Measurements from ENCODE around the gene ALCAM. TPM values are rescaled to one million over a fixed set of nuclear protein-coding genes. Genes with fewer than 3 reads are reported as not detected.

ALCAM gene
- total RNA-seq, 2 donors from 2014 or later, result 32.2 to 91.2 TPM

DNA sequence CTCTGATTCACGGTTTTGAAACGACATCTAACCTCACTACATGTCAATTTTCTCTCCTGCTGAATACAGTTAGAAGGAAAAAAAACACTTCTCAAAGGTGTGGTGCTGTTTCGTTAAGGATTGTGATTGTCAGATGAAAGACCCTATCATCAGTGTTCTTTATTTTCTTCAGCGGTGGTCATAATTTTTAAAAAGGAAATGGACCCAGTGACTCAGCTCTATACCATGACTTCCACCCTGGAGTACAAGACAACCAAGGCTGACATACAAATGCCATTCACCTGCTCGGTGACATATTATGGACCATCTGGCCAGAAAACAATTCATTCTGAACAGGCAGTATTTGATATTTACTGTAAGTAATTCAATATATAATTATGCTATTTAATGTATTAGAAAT is 167.8 kb downstream of the ALCAM start:
- H3K9me3 ChIP-seq, result no peaks in the 10 kb centered on the region
- no peak for DNase-seq (ENCODE audit: low spot score)
- intact Hi-C loops (cut with DNase I), result no loop called here
- no peak overlapping the region for H3K27ac ChIP-seq
- no peak overlapping the region for H3K4me3 ChIP-seq
- H3K4me1 ChIP-seq (replicated peaks), result no peaks in the 10 kb centered on the region
- WGBS, result 97% methylated on average over 5 of the region's 5 CpGs
- H3K36me3 ChIP-seq, result no peaks in the 10 kb centered on the region
- TF ChIP-seq POLR2A (IDR thresholded peaks at IDR 0.05) (no peak), CTCF (IDR thresholded peaks at IDR 0.05) (no peak), POLR2AphosphoS5 (IDR thresholded peaks at IDR 0.05) (no peak)
- no peaks in the 10 kb centered on the region for H3K27me3 ChIP-seq (replicated peaks; ENCODE audit: insufficient read depth)

- H3K4me1 ChIP-seq (replicated peaks), result no peaks in the 10 kb centered on the region
- no peak overlapping the region for H3K4me3 ChIP-seq
- DNase-seq (ENCODE audit: low spot score), result no peak
- H3K9me3 ChIP-seq, result no peaks in the 10 kb centered on the region
- intact Hi-C loops (cut with DNase I), result no loop called here
- H3K27ac ChIP-seq, result no peak overlapping the region
- no peak for TF ChIP-seq POLR2AphosphoS5 (IDR thresholded peaks at IDR 0.05)
- TF ChIP-seq CTCF (IDR thresholded peaks at IDR 0.05), result no peak
- TF ChIP-seq POLR2A (IDR thresholded peaks at IDR 0.05), result no peak
- no peaks in the 10 kb centered on the region for H3K27me3 ChIP-seq (replicated peaks; ENCODE audit: insufficient read depth)
- H3K36me3 ChIP-seq, result no peaks in the 10 kb centered on the region
- WGBS, result 91% methylated on average over 1 of the region's 1 CpG
These were observed 170.8 kb downstream of the ALCAM start for GRCh38 chr3:105537371-105538080.

DNA sequence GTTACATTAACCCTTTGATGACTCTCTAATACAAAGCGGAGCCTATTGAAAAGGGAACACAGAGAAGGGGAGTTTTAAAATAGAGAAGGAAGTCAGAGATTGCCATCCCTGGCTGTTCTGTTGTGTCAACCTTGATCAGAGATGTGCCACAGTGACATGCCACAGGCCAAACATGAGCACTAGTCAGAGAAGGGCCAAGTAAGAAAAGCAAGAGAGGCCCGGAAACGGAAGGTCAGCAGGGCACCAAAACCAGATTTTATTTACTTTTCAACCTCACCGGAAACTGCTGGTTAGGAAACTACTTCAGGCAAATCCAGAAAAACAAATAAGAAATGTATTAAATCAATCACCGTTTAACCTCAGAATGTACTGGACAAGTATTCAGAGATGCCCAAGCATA is 171.8 kb downstream of the ALCAM start:
- Histone ChIP-seq H3K4me1 (replicated peaks) (no peaks in the 10 kb centered on the region), H3K9me3 (no peaks in the 10 kb centered on the region), H3K4me3 (no peak overlapping the region), H3K27me3 (replicated peaks; ENCODE audit: insufficient read depth) (no peaks in the 10 kb centered on the region), H3K27ac (no peak overlapping the region), H3K36me3 (no peaks in the 10 kb centered on the region)
- 66% methylated on average over 5 of the region's 5 CpGs for WGBS
- TF ChIP-seq CTCF (IDR thresholded peaks at IDR 0.05) (no peak), POLR2AphosphoS5 (IDR thresholded peaks at IDR 0.05) (no peak), POLR2A (IDR thresholded peaks at IDR 0.05) (no peak)
- intact Hi-C loops (cut with DNase I), result no loop called here
- no peak for DNase-seq (ENCODE audit: low spot score)

DNA sequence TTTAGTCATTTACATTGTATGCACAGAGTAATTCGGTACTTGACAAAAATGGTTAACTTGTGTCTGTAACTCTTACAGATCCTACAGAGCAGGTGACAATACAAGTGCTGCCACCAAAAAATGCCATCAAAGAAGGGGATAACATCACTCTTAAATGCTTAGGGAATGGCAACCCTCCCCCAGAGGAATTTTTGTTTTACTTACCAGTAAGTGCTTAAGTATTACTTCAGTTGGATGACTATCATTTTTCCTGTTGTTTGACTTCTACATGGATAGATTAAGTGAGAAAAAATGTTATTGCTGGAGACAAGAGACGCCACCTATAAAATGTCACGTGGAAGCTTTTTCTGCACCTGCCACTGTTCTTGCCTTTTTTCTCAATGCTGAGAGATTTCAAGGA is 173.2 kb downstream of the ALCAM start:
- DNase-seq (ENCODE audit: low spot score), result no peak
- Histone ChIP-seq H3K27me3 (replicated peaks; ENCODE audit: insufficient read depth) (no peaks in the 10 kb centered on the region), H3K4me3 (no peak overlapping the region), H3K4me1 (replicated peaks) (no peaks in the 10 kb centered on the region), H3K27ac (no peak overlapping the region), H3K36me3 (no peaks in the 10 kb centered on the region), H3K9me3 (no peaks in the 10 kb centered on the region)
- no peak for TF ChIP-seq CTCF (IDR thresholded peaks at IDR 0.05)
- TF ChIP-seq POLR2AphosphoS5 (IDR thresholded peaks at IDR 0.05), result no peak
- no peak for TF ChIP-seq POLR2A (IDR thresholded peaks at IDR 0.05)
- 78% methylated on average over 3 of the region's 3 CpGs for WGBS
- intact Hi-C loops (cut with DNase I), result no loop called here
